T-helper 1 cell treated with Interleukin-12 subunit alpha and Interleukin-12 subunit beta and Interleukin-4 antibody, amounts not matched to agents 30 μg/mL and 1 μg/mL, for 36 hours (primary cell): Measurements from ENCODE around the gene MYCBP2.
"Not testable (repeated sequence)": the region's sequence is repeated elsewhere in the genome, so short reads cannot be mapped to it uniquely, and the experiment has no call there.

ENCODE experiments used
- H3K27ac Mint-ChIP-seq: one replicate; pipeline ENCODE4 v1.8.0; 2021; ENCODE audit warnings: mild to moderate bottlenecking, mixed read lengths
- H3K27me3 Mint-ChIP-seq: one replicate; pipeline ENCODE4 v1.8.0; 2021; ENCODE audit warnings: low read depth, mixed read lengths
- H3K36me3 Mint-ChIP-seq: one replicate; pipeline ENCODE4 v1.8.0; 2021; ENCODE audit warnings: low read depth, mixed read lengths
- H3K4me1 Mint-ChIP-seq: one replicate; pipeline ENCODE4 v1.8.0; 2021; ENCODE audit warnings: low read depth, mixed read lengths
- H3K4me3 Mint-ChIP-seq: one replicate; pipeline ENCODE4 v1.8.0; 2021; ENCODE audit warnings: mild to moderate bottlenecking, moderate library complexity, mixed read lengths
- H3K9me3 Mint-ChIP-seq: one replicate; pipeline ENCODE4 v1.8.0; 2021; ENCODE audit warnings: mixed read lengths

MYCBP2 gene

DNA sequence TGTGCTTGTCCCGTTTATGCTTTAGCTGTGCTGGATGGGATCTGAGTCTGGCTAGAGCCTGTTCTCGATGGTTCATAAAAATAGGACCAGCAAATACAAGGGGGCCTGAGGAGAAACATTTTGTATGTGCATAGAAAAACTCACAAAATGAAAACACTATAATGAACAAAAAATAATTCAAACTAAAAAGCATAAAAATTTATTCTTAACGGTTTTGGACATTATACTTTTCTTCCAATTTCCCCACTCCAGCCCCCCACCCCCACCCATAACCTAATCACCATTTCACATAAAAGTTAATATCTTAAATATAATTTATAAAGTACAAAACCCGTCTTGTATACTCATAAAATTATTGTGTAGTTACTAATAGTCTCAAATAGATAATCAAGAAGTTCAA lies 93.7 kb downstream of the MYCBP2 start:
- H3K27me3 Mint-ChIP-seq, result no peaks in the 10 kb centered on the region
- no peak overlapping the region for H3K27ac Mint-ChIP-seq
- no peaks in the 10 kb centered on the region for H3K9me3 Mint-ChIP-seq
- peaks cover 13% of the 10 kb centered on the region for H3K4me1 Mint-ChIP-seq
- H3K36me3 Mint-ChIP-seq, result peaks cover 19% of the 10 kb centered on the region
- H3K4me3 Mint-ChIP-seq, result no peak overlapping the region

DNA sequence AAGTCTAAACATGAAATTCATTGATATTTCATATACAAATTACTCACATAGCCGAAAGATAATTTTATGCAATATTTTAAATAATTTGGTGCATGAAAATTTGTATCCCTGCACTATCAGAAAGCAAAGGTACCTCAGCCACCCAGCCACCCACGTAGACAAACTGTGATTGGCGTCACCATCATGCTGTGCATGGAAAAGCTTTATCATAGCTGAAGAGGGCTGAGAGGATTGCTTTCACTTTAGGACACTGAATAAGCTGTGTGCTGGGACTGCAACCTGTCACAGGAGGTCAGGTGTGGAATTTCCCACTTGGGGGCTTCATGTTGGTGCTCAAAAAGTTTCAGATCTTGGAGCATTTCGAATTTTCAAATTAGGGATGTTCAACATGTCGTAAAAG lies 96.3 kb downstream of the MYCBP2 start:
- no peak overlapping the region for H3K27ac Mint-ChIP-seq
- H3K36me3 Mint-ChIP-seq, result peaks cover 28% of the 10 kb centered on the region
- H3K4me3 Mint-ChIP-seq, result no peak overlapping the region
- no peaks in the 10 kb centered on the region for H3K27me3 Mint-ChIP-seq
- H3K4me1 Mint-ChIP-seq, result peaks cover 11% of the 10 kb centered on the region
- no peaks in the 10 kb centered on the region for H3K9me3 Mint-ChIP-seq

DNA sequence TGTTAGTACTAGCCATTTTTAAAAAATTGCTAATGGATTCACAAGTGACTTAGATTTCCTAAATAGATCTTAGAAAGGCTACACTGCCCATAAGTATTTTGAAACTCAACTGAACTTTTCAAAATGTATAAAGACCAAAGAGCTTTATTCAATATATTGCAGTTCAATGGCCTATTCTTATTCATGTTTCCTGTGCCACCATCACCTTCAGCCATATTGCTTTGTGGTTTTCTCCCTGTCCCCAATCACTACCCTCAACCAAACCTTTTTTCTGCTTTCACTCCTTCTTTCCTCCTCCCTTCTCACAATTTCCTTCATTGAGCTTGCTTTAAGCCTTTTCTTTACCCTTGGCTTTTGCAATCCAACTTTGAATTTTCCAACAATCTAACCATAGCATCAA lies 100.9 kb downstream of the MYCBP2 start:
- peaks cover 36% of the 10 kb centered on the region for H3K36me3 Mint-ChIP-seq
- H3K4me1 Mint-ChIP-seq, result peaks cover 11% of the 10 kb centered on the region
- no peak overlapping the region for H3K4me3 Mint-ChIP-seq
- H3K9me3 Mint-ChIP-seq, result no peaks in the 10 kb centered on the region
- no peaks in the 10 kb centered on the region for H3K27me3 Mint-ChIP-seq
- no peak overlapping the region for H3K27ac Mint-ChIP-seq

GRCh38 chr13:77222909-77223308 lies 104.0 kb downstream of the MYCBP2 start:
- Mint-ChIP-seq H3K27ac (no peak overlapping the region), H3K36me3 (peaks cover 35% of the 10 kb centered on the region), H3K4me1 (peaks cover 6% of the 10 kb centered on the region), H3K27me3 (no peaks in the 10 kb centered on the region), H3K9me3 (no peaks in the 10 kb centered on the region), H3K4me3 (no peak overlapping the region)

GRCh38 chr13:77222000-77222690 lies 104.7 kb downstream of the MYCBP2 start:
- no peaks in the 10 kb centered on the region for H3K9me3 Mint-ChIP-seq
- H3K27ac Mint-ChIP-seq, result no peak overlapping the region
- H3K4me3 Mint-ChIP-seq, result no peak overlapping the region
- H3K27me3 Mint-ChIP-seq, result no peaks in the 10 kb centered on the region
- peaks cover 38% of the 10 kb centered on the region for H3K36me3 Mint-ChIP-seq
- H3K4me1 Mint-ChIP-seq, result peaks cover 6% of the 10 kb centered on the region

DNA sequence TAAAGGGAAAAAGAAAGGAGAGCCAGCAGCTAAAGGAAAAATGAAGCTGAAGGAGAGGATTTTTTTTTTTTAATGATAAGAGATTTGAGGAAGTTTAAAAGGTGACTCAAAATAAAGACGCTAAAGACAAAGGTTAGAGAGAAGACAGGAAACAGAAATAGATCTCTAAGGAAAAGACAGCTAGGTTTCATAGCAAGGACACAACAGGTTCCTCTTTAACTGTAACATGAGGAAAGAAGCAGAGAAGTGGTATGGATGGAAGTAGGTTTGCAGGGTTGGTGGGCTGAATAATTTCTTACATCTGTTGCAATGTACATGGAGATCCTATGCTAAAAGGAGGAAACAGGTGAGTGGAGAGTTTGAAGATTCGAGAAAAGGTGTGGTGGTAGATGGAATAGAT lies 107.5 kb downstream of the MYCBP2 start:
- H3K27me3 Mint-ChIP-seq, result no peaks in the 10 kb centered on the region

GRCh38 chr13:77218274-77218673 lies 108.6 kb downstream of the MYCBP2 start:
- Mint-ChIP-seq H3K27ac (no peak overlapping the region), H3K4me3 (no peak overlapping the region), H3K36me3 (peaks cover 38% of the 10 kb centered on the region), H3K4me1 (peaks cover 3% of the 10 kb centered on the region), H3K9me3 (no peaks in the 10 kb centered on the region), H3K27me3 (no peaks in the 10 kb centered on the region)

More for the DNA sequence above, 107.5 kb downstream of the MYCBP2 start:
- Mint-ChIP-seq H3K4me3 (no peak overlapping the region), H3K9me3 (no peaks in the 10 kb centered on the region), H3K4me1 (peaks cover 2% of the 10 kb centered on the region), H3K27ac (no peak overlapping the region), H3K36me3 (peaks cover 40% of the 10 kb centered on the region)

DNA sequence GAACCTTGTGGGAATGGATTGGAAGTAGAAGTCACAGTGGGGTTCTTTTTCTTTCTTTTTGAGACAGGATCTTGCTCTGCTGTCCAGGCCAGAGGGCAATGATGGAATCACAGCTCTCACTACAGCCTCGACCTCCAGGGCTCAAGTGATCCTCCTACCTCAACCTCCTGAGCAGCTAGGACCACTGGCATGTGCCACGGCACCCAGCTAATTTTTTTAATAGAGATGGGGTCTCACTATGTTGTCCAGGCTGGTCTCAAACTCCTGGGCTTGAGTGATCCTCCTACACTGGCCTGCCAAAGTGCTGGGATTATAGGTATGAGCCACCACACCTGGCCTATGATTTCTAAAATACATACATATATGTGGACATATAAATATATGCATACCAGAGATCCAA lies 111.4 kb downstream of the MYCBP2 start:
- no peak overlapping the region for H3K27ac Mint-ChIP-seq
- peaks cover 31% of the 10 kb centered on the region for H3K36me3 Mint-ChIP-seq
- H3K4me3 Mint-ChIP-seq, result no peak overlapping the region
- no peaks in the 10 kb centered on the region for H3K9me3 Mint-ChIP-seq
- H3K4me1 Mint-ChIP-seq, result peaks cover 1% of the 10 kb centered on the region
- no peaks in the 10 kb centered on the region for H3K27me3 Mint-ChIP-seq

DNA sequence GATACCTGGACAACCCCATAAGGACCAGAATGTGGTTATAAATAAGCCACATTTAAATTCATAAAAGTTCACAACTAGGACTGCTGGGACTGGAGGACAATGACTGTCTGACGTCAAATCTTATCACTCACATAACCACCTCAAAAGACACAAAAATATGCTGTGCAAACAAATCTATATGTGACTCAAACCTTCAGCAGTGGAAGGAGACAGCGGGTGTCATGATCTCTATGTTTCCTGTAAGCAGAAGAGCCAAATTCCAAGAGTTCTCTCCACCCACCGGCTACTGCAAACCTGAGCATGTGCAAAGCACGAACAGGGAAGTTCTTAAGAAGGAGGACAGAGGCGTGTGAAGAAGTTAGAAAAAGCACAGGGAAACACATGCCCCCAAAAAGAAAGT lies 113.2 kb downstream of the MYCBP2 start:
- Mint-ChIP-seq H3K27ac (no peak overlapping the region), H3K27me3 (no peaks in the 10 kb centered on the region), H3K36me3 (peaks cover 39% of the 10 kb centered on the region), H3K4me3 (no peak overlapping the region), H3K9me3 (no peaks in the 10 kb centered on the region), H3K4me1 (peaks cover 3% of the 10 kb centered on the region)

DNA sequence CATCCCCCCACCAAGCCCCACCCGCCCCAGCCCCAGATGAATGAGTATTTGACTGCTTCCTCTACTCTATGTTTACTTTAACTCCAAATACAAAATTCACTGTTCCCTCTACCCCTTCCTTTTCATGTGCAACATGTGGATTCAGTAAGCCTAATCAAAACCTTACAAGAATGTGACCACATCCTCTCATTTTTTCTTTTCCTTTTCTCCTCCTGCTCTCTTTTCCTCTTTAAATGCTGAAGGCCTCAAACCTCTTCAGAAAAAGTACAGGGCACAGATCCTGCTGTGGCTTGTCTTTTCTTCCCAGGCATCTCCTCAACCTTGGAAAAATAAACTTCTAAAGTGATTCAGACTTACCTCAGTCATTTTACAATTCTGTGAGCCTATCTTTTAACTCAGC lies 119.0 kb downstream of the MYCBP2 start:
- Mint-ChIP-seq H3K4me3 (no peak overlapping the region), H3K27ac (no peak overlapping the region), H3K27me3 (no peaks in the 10 kb centered on the region), H3K9me3 (peaks cover 6% of the 10 kb centered on the region), H3K4me1 (peaks cover 8% of the 10 kb centered on the region), H3K36me3 (peaks cover 36% of the 10 kb centered on the region)

DNA sequence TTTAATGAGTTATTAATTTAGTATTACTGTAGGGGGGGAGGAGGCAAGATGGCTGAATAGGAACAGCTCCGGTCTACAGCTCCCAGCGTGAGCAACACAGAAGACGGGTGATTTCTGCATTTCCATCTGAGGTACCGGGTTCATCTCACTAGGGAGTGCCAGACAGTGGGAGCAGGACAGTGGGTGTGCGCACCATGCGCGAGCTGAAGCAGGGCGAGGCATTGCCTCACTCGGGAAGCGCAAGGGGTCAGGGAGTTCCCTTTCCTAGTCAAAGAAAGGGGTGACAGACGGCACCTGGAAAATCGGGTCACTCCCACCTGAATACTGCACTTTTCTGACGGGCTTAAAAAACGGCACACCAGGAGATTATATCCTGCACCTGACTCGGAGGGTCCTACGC lies 127.9 kb downstream of the MYCBP2 start:
- peaks cover 30% of the 10 kb centered on the region for H3K36me3 Mint-ChIP-seq
- H3K4me3 Mint-ChIP-seq, H3K27ac Mint-ChIP-seq, H3K4me1 Mint-ChIP-seq, H3K9me3 Mint-ChIP-seq, H3K27me3 Mint-ChIP-seq: not testable (repeated sequence)

GRCh38 chr13:77196052-77196618 lies 130.8 kb downstream of the MYCBP2 start:
- H3K27me3 Mint-ChIP-seq, result no peaks in the 10 kb centered on the region
- H3K36me3 Mint-ChIP-seq, result peaks cover 24% of the 10 kb centered on the region
- no peaks in the 10 kb centered on the region for H3K9me3 Mint-ChIP-seq
- H3K27ac Mint-ChIP-seq, result no peak overlapping the region
- H3K4me3 Mint-ChIP-seq, result no peak overlapping the region
- no peaks in the 10 kb centered on the region for H3K4me1 Mint-ChIP-seq

- Mint-ChIP-seq H3K36me3 (peaks cover 33% of the 10 kb centered on the region), H3K4me1 (peaks cover 2% of the 10 kb centered on the region), H3K27me3 (no peaks in the 10 kb centered on the region), H3K4me3 (no peak overlapping the region), H3K9me3 (no peaks in the 10 kb centered on the region), H3K27ac (no peak overlapping the region)
Observed at GRCh38 chr13:77190349-77190958, 136.4 kb downstream of the MYCBP2 start.

GRCh38 chr13:77185721-77186120 lies 141.2 kb downstream of the MYCBP2 start:
- H3K27ac Mint-ChIP-seq, result no peak overlapping the region
- peaks cover 44% of the 10 kb centered on the region for H3K36me3 Mint-ChIP-seq
- H3K4me3 Mint-ChIP-seq, result no peak overlapping the region
- no peaks in the 10 kb centered on the region for H3K27me3 Mint-ChIP-seq
- no peaks in the 10 kb centered on the region for H3K9me3 Mint-ChIP-seq
- H3K4me1 Mint-ChIP-seq, result peaks cover 14% of the 10 kb centered on the region

DNA sequence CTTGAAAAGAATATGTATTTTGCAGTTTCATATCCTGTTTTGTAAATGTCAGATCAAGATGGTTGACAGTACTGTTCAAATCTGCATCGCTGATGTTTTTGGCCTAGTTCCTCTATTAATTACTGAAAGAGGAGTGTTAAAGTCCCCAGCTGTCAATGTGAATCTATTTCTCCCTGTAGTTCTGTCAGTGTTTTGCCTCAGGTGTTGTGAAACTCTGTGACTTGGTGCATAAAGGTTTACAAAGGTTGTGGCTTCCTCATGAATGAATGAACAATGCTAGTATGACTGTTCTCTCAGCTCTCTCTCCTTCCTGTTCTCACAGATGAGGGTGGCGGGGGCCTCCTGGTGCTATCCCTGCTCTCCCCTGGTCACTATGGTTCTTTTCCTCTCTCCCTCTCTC lies 142.4 kb downstream of the MYCBP2 start:
- Mint-ChIP-seq H3K27me3 (no peaks in the 10 kb centered on the region), H3K4me1 (peaks cover 14% of the 10 kb centered on the region), H3K36me3 (peaks cover 46% of the 10 kb centered on the region), H3K9me3 (no peaks in the 10 kb centered on the region), H3K27ac (peak overlapping the region; percentile 22), H3K4me3 (no peak overlapping the region)
